ENCODE measurements around the gene MYO1D. TPM values are rescaled to one million over a fixed set of nuclear protein-coding genes. Genes with fewer than 3 reads are reported as not detected.

The MYO1D gene
- total and polyA plus RNA-seq, 12 donors, result 13.6 to 103 (median 59.8) TPM

GRCh38 chr17:32836527-32836926 is 40.4 kb downstream of the MYO1D start:
- intact Hi-C loops (cut with DNase I), result no loop called here
- no peak overlapping the region for H3K27ac ChIP-seq
- DNase-seq, result no peak
- H3K27me3 ChIP-seq, result no peaks in the 10 kb centered on the region
- no peaks in the 10 kb centered on the region for H3K36me3 ChIP-seq (replicated peaks in 1 of 2)
- no peak overlapping the region for H3K4me3 ChIP-seq
- 91 to 98% (median 96%) methylated on average over 2 of the region's 2 CpGs for WGBS, 4 donors
- H3K9me3 ChIP-seq (replicated peaks in 1 of 3), result no peaks in the 10 kb centered on the region
- TF ChIP-seq CTCF (IDR thresholded peaks at IDR 0.05), result no peak
- TF ChIP-seq POLR2A (IDR thresholded peaks at IDR 0.05), result no peak
- no peaks in the 10 kb centered on the region for H3K4me1 ChIP-seq (replicated peaks in 1 of 2)

- Histone ChIP-seq H3K4me1 (replicated peaks in 1 of 2) (no peaks in the 10 kb centered on the region), H3K4me3 (no peak overlapping the region), H3K27me3 (no peaks in the 10 kb centered on the region), H3K27ac (no peak overlapping the region), H3K9me3 (replicated peaks in 1 of 3) (no peaks in the 10 kb centered on the region), H3K36me3 (replicated peaks in 1 of 2) (no peaks in the 10 kb centered on the region)
- TF ChIP-seq POLR2A (IDR thresholded peaks at IDR 0.05), result no peak
- no peak for TF ChIP-seq CTCF (IDR thresholded peaks at IDR 0.05)
- intact Hi-C loops (cut with DNase I), result no loop called here
- no peak for DNase-seq
- WGBS, 4 donors, result 76 to 86% (median 83%) methylated on average over 2 of the region's 2 CpGs
These were observed 41.6 kb downstream of the MYO1D start for GRCh38 chr17:32835291-32835761.

GRCh38 chr17:32834104-32834503 is 42.8 kb downstream of the MYO1D start:
- H3K4me1 ChIP-seq (replicated peaks in 1 of 2), result peaks cover 0 to 8% of the 10 kb centered on the region in 2 donors
- no peaks in the 10 kb centered on the region for H3K36me3 ChIP-seq (replicated peaks in 1 of 2)
- intact Hi-C loops (cut with DNase I), result no loop called here
- H3K9me3 ChIP-seq (replicated peaks in 1 of 3), result no peaks in the 10 kb centered on the region
- 95 to 99% (median 98%) methylated on average over 2 of the region's 2 CpGs for WGBS, 4 donors
- DNase-seq, result no peak
- H3K27me3 ChIP-seq, result no peaks in the 10 kb centered on the region
- H3K4me3 ChIP-seq, result no peak overlapping the region
- TF ChIP-seq POLR2A (IDR thresholded peaks at IDR 0.05), result no peak
- TF ChIP-seq CTCF (IDR thresholded peaks at IDR 0.05), result no peak
- H3K27ac ChIP-seq, result no peak overlapping the region

GRCh38 chr17:32833526-32833925 is 43.4 kb downstream of the MYO1D start:
- Histone ChIP-seq H3K9me3 (replicated peaks in 1 of 3) (no peaks in the 10 kb centered on the region), H3K36me3 (replicated peaks in 1 of 2) (no peaks in the 10 kb centered on the region), H3K27ac (no peak overlapping the region), H3K4me1 (replicated peaks in 1 of 2) (peaks cover 0 to 14% of the 10 kb centered on the region in 2 donors), H3K4me3 (no peak overlapping the region), H3K27me3 (no peaks in the 10 kb centered on the region)
- no peak for DNase-seq
- TF ChIP-seq CTCF (IDR thresholded peaks at IDR 0.05) (no peak), POLR2A (IDR thresholded peaks at IDR 0.05) (no peak)
- 75 to 95% (median 86%) methylated on average over 4 of the region's 4 CpGs for WGBS, 4 donors
- intact Hi-C loops (cut with DNase I), result no loop called here

Data from adrenal gland (tissue), 12 donors.